Coronary artery (tissue), 2 donors: ENCODE measurements around the gene SMIM11.

ENCODE experiments used
- DNase-seq: peaks from one replicate; pipeline ENCODE4 v3.0.0-alpha.2; 2017; ENCODE audit warnings: low spot score
- H3K27ac ChIP-seq, 2 donors: fragments of 200-600 bp; sonication (generic); one replicate each; pipeline ENCODE4 v1.5.1; 2016 to 2019
- H3K4me3 ChIP-seq: fragments of 200-600 bp; sonication (generic); 2 replicates; pipeline ENCODE4 v1.5.1; 2016; ENCODE audit warnings: mild to moderate bottlenecking, moderate library complexity
- TF ChIP-seq, protein P1 (sequence below): fragments of 200-600 bp; sonication (generic); IDR thresholded peaks from one replicate; pipeline ENCODE4 v1.5.1; 2019; ENCODE audit warnings: antibody characterized with exemption

SMIM11 gene

DNA sequence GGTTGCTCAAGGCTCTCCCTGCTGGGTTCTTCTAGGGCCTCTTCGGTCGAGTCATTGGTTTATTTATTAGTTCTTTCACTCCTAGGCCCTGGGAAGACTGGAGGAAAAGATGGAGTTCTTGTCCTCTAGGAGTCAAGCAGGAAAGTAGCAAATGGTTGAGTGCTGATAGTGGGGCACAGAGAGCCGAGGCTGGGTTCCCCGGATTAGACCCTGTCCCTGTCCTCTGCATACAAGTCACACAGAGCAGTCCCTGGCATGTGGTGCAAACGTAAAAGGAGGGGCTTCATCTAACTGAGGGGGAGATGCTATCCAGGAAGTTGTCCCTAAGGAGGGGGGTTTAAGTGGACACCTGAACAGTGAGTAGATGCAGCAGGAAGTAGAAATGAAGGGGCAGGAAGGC lies 30.7 kb upstream of the SMIM11 start:
- DNase-seq, result peak; percentile 61
- peak overlapping the region in 1 of 2 donors; percentile 89 for H3K27ac ChIP-seq
- TF ChIP-seq, protein P1, sequence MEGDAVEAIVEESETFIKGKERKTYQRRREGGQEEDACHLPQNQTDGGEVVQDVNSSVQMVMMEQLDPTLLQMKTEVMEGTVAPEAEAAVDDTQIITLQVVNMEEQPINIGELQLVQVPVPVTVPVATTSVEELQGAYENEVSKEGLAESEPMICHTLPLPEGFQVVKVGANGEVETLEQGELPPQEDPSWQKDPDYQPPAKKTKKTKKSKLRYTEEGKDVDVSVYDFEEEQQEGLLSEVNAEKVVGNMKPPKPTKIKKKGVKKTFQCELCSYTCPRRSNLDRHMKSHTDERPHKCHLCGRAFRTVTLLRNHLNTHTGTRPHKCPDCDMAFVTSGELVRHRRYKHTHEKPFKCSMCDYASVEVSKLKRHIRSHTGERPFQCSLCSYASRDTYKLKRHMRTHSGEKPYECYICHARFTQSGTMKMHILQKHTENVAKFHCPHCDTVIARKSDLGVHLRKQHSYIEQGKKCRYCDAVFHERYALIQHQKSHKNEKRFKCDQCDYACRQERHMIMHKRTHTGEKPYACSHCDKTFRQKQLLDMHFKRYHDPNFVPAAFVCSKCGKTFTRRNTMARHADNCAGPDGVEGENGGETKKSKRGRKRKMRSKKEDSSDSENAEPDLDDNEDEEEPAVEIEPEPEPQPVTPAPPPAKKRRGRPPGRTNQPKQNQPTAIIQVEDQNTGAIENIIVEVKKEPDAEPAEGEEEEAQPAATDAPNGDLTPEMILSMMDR, result no peak
- no peak overlapping the region for H3K4me3 ChIP-seq

DNA sequence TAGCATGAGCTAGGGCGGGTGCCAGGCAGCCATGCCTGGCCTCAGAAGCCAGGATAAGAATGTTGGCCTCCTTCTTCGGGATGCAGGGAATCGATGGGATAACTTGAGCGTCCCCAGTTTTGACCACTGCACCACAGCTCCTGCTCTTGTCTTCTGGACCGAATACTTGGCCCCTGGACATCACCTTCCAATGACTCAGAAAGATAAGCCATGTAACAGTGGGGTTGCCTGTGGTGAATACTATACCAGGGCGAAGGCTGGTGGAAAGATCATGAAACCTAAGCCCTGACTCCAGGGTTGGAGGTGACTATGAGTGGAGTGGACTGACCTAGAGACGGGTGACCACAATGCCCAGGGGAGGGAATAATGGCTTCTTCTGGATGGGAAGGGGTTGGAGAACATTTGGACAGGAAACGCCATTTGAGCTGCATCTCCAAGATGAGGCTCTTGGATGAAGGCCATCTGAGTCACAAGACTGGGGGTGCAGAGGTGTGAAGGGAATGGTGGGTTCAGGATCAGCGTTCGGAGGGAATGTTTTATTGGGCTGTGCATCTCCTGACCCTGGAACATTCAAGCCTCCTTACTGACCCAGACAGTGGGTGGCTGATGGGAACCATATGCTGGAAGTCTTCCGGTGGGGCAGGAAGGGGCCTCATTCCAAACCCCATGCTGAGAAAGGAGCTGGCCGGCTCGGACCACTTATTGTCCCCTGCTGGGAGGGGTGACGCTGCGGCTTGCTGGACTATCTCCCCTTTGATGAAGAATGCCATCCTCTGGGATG lies 30.0 kb upstream of the SMIM11 start:
- peak overlapping the region; percentile 83 to 89 for H3K27ac ChIP-seq

DNA sequence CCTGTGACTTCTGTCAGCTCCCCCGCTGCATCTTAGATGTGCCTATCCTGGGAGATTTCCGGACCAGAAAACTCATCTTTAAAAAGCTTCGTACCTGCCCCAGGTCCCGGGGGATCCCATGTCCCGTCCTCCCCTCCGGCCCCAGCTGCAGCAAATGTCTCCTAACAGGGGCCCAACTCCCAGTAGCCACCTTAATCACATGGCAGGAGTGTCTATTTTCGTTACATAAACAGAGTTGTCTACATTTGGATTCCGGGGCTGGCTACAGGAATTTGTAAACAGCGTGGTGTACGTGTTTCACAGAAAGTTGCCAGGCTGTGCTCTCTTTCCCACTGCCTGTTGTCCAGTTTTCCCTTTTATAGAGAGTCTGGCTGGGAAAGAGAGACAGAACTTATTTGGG lies 29.4 kb upstream of the SMIM11 start:
- Histone ChIP-seq H3K4me3 (peak overlapping the region; percentile 39), H3K27ac (peak overlapping the region; percentile 83 to 89)
- peak; percentile 75 for DNase-seq
- TF ChIP-seq, protein P1, result no peak

More for the DNA sequence above, 30.0 kb upstream of the SMIM11 start:
- TF ChIP-seq, protein P1, result no peak
- peak overlapping the region; percentile 39 for H3K4me3 ChIP-seq
- peak; percentile 53 for DNase-seq

DNA sequence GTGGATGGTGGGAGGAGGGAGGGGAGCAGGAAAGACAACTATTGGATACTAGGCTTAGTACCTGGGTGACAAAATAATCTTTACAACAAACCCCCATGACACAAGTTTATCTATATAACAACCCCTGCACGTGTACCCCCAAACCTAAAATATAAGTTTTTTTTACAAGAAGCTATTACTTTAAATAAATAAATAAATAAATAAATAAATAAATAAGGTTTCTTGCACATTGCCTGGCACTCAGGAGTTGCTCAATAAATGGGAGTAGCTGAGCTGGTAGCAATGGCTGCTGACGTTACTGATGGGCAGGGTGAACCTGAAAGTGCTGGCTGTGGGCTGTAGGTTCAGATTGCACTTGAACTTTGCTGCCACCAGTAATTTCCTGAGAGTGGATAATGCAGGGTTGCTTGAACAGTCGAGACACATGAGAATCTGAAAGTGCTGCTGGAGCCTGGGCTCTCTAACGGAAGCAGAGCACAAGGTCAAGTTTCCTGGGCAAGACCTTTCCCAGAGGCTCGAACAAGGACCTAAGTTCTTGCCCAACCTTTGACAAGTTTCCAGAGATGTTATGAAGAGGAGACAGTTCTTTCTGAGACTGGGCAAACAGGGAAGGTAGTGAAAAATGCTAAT lies 26.3 kb upstream of the SMIM11 start:
- DNase-seq, result peak; percentile 61
- H3K4me3 ChIP-seq, result no peak overlapping the region
- no peak overlapping the region for H3K27ac ChIP-seq
- TF ChIP-seq, protein P1, result no peak

DNA sequence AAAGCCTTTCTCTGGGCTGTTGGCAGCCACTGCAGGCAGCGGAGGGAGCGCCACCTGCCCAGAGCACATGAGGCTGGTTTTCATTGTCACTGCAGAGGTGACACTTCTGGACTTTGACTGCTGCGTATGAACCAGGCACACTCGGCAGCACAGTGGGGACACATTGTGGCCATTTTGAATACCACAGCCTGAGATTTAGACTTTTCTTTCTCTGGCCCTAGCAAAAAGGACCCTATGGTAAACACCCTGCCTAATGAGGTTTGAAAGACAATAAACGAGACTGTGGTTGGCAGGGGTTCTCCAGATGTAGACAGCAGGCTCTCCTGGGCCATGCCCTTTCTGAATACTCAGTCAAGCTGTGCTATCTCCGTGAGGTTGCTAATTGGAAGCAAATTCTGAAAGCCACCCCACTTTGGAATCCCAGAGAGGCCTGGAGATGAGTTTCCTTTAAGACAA lies 23.5 kb upstream of the SMIM11 start:
- DNase-seq, result peak; percentile 50
- H3K4me3 ChIP-seq, result no peak overlapping the region
- TF ChIP-seq, protein P1, result peak; percentile 59
- no peak overlapping the region for H3K27ac ChIP-seq

DNA sequence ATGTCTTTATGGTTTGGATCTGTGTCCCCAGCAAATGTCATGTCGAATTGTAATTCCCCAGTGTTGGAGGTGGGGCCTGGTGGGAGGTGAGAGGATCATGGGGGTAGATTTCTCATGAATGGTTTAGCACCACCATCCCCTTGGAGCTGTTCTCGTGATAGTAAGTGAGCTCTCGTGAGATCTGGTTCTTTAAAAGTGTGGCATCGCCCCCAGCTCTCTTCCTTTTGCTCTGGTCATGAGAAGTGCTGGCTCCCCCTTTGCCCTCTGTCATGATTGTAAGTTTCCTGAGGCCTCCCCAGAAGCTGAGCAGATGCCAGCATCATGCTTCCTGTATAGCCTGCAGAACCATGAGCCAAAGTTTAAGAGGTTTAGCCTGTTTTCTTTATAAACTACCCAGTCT lies 22.8 kb upstream of the SMIM11 start:
- no peak overlapping the region for H3K4me3 ChIP-seq
- peak; percentile 28 for DNase-seq
- TF ChIP-seq, protein P1, result no peak
- H3K27ac ChIP-seq, result no peak overlapping the region
